Measurements from ENCODE around the gene SPTBN5.

The SPTBN5 gene

GRCh38 chr15:41821831-41822230 is 72.0 kb downstream of the SPTBN5 start:
- Histone ChIP-seq H3K9ac (ENCODE audit: low read depth in 1 of 2, low read length in 2 of 2) (no peak overlapping the region), H3K4me1 (ENCODE audit: control insufficient read depth in 2 of 2, insufficient read depth in 2 of 2, low read length in 2 of 2) (peaks cover 0 to 2% of the 10 kb centered on the region in 2 donors), H3K4me3 (ENCODE audit: low read length in 2 of 2) (no peak overlapping the region), H3K27ac (ENCODE audit: low read depth in 2 of 2, low read length in 2 of 2) (no peak overlapping the region), H3K36me3 (ENCODE audit: control insufficient read depth in 2 of 2, insufficient read depth in 2 of 2, low read length in 2 of 2) (peaks cover 24 to 37% of the 10 kb centered on the region in 2 donors), H3K27me3 (ENCODE audit: control insufficient read depth in 2 of 2, insufficient read depth in 2 of 2, low read length in 2 of 2) (no peaks in the 10 kb centered on the region), H3K9me3 (ENCODE audit: control insufficient read depth in 2 of 2, low read length in 2 of 2) (no peaks in the 10 kb centered on the region)

DNA sequence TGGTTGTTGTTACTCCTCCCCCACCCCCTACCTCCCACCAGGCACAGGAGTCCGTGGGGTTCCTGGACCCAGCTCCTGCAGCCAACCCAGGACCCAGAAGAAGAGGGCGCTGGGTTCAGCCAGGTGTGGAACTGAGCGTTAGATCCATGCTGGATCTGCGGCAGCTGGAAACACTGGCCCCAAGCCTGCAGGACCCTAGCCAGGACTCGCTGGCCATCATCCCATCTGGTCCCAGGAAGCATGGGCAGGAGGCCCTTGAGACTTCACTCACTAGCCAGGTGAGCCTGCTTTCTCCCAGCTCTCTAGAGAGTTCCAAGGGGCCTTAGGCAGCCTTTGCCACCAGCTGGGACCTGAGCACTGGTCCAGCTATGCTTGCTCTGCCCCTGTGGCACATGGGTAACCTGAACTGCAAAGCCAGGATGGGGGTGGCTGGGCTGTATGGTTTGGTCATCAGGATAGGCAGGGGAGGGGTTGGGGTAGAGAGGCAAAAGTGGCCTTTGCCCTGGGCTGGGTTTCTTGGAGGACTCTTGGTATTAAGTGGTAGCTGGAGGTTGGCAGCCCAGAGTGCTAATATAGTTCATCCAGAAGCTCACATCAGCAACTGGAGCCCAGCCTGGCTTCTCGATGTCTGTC is 72.9 kb downstream of the SPTBN5 start:
- Histone ChIP-seq H3K27me3 (ENCODE audit: control insufficient read depth in 2 of 2, insufficient read depth in 2 of 2, low read length in 2 of 2) (no peaks in the 10 kb centered on the region), H3K4me1 (ENCODE audit: control insufficient read depth in 2 of 2, insufficient read depth in 2 of 2, low read length in 2 of 2) (peaks cover 0 to 2% of the 10 kb centered on the region in 2 donors), H3K36me3 (ENCODE audit: control insufficient read depth in 2 of 2, insufficient read depth in 2 of 2, low read length in 2 of 2) (peaks cover 29 to 46% of the 10 kb centered on the region in 2 donors), H3K4me3 (ENCODE audit: low read length in 2 of 2) (no peak overlapping the region), H3K27ac (ENCODE audit: low read depth in 2 of 2, low read length in 2 of 2) (no peak overlapping the region), H3K9me3 (ENCODE audit: control insufficient read depth in 2 of 2, low read length in 2 of 2) (no peaks in the 10 kb centered on the region), H3K9ac (ENCODE audit: low read depth in 1 of 2, low read length in 2 of 2) (no peak overlapping the region)

DNA sequence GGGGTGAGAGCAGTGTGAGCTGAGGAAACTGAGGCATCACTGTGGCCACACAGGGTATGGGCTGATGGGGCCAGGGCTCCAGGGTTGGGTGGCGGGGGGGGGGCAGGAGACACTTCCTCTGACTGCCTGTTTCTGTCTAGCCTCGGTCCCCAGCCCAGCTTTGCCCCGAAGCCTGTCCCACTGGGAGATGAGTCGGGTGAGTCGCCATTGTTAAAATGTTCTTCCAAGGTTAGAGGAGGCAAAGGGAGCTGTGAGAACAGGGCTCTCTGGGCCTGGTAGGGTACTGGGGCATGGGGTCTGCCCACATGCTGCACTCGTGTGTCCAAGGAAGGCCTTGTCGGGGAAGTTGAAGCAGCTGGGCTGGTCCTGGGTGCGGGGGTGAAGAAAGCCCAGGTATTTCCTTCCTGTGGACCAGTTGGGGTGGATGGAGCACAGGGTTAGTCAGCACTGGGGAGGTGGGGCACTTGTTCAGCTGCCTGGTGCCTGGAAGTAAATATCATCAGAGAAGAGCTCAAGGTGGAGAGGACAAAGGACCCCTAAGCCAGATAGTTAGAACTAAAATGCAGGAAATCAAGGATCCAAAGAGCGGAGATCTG is 74.3 kb downstream of the SPTBN5 start:
- Histone ChIP-seq H3K27ac (ENCODE audit: low read depth in 2 of 2, low read length in 2 of 2) (no peak overlapping the region), H3K9ac (ENCODE audit: low read depth in 1 of 2, low read length in 2 of 2) (no peak overlapping the region), H3K4me3 (ENCODE audit: low read length in 2 of 2) (no peak overlapping the region)

DNA sequence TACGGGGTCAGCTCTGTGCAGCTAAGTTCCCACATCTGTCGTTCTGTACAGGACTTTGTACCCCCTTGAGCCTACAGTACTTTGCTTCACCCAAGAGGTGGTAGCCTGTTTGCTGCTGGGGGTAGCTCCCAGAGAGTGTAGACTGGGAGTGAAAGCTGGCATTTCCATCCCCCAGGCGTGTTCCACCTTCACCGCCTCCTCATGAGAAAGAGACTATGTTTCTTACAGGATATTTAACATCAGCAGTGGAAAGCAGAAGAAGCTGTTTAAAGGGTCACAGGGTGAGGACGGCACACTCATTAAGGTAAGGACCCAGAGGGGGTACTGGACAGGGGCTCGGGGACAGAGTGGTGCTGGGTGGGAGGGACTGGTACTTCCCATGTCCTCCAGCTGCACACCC is 76.1 kb downstream of the SPTBN5 start:
- peaks cover 42 to 53% of the 10 kb centered on the region in 2 donors for H3K36me3 ChIP-seq (ENCODE audit: control insufficient read depth in 2 of 2, insufficient read depth in 2 of 2, low read length in 2 of 2)
- no peaks in the 10 kb centered on the region for H3K27me3 ChIP-seq (ENCODE audit: control insufficient read depth in 2 of 2, insufficient read depth in 2 of 2, low read length in 2 of 2)
- H3K9ac ChIP-seq (ENCODE audit: low read depth in 1 of 2, low read length in 2 of 2): no peak overlapping the region
- no peak overlapping the region for H3K27ac ChIP-seq (ENCODE audit: low read depth in 2 of 2, low read length in 2 of 2)
- H3K4me1 ChIP-seq (ENCODE audit: control insufficient read depth in 2 of 2, insufficient read depth in 2 of 2, low read length in 2 of 2): peaks cover 0 to 2% of the 10 kb centered on the region in 2 donors
- no peak overlapping the region for H3K4me3 ChIP-seq (ENCODE audit: low read length in 2 of 2)
- H3K9me3 ChIP-seq (ENCODE audit: control insufficient read depth in 2 of 2, low read length in 2 of 2): no peaks in the 10 kb centered on the region

More for the DNA sequence above, 74.3 kb downstream of the SPTBN5 start:
- Histone ChIP-seq H3K9me3 (ENCODE audit: control insufficient read depth in 2 of 2, low read length in 2 of 2) (no peaks in the 10 kb centered on the region), H3K4me1 (ENCODE audit: control insufficient read depth in 2 of 2, insufficient read depth in 2 of 2, low read length in 2 of 2) (peaks cover 0 to 2% of the 10 kb centered on the region in 2 donors), H3K36me3 (ENCODE audit: control insufficient read depth in 2 of 2, insufficient read depth in 2 of 2, low read length in 2 of 2) (peaks cover 34 to 52% of the 10 kb centered on the region in 2 donors), H3K27me3 (ENCODE audit: control insufficient read depth in 2 of 2, insufficient read depth in 2 of 2, low read length in 2 of 2) (no peaks in the 10 kb centered on the region)

DNA sequence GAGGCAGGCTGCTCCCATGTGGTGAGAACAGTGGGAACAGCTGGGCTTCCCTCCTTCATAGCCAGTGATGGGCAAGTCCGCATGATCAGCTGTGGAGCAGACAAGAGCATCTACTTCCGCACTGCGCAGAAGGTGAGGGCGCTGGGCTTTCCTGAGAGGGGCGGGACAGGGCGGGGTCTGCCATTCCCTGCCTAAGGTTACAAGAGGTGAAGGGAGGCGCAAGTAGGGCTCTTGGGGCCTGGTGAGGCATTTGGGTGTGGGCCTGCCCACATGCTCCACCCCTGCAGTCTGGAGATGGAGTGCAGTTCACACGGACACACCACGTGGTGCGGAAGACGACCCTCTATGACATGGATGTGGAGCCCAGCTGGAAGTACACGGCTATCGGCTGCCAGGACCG is 76.5 kb downstream of the SPTBN5 start:
- Histone ChIP-seq H3K4me1 (ENCODE audit: control insufficient read depth in 2 of 2, insufficient read depth in 2 of 2, low read length in 2 of 2) (peaks cover 0 to 2% of the 10 kb centered on the region in 2 donors), H3K36me3 (ENCODE audit: control insufficient read depth in 2 of 2, insufficient read depth in 2 of 2, low read length in 2 of 2) (peaks cover 46 to 56% of the 10 kb centered on the region in 2 donors), H3K27ac (ENCODE audit: low read depth in 2 of 2, low read length in 2 of 2) (no peak overlapping the region), H3K9me3 (ENCODE audit: control insufficient read depth in 2 of 2, low read length in 2 of 2) (no peaks in the 10 kb centered on the region), H3K27me3 (ENCODE audit: control insufficient read depth in 2 of 2, insufficient read depth in 2 of 2, low read length in 2 of 2) (no peaks in the 10 kb centered on the region), H3K4me3 (ENCODE audit: low read length in 2 of 2) (no peak overlapping the region), H3K9ac (ENCODE audit: low read depth in 1 of 2, low read length in 2 of 2) (no peak overlapping the region)

GRCh38 chr15:41816788-41817187 is 77.1 kb downstream of the SPTBN5 start:
- Histone ChIP-seq H3K27me3 (ENCODE audit: control insufficient read depth in 2 of 2, insufficient read depth in 2 of 2, low read length in 2 of 2) (no peaks in the 10 kb centered on the region), H3K9ac (ENCODE audit: low read depth in 1 of 2, low read length in 2 of 2) (no peak overlapping the region), H3K27ac (ENCODE audit: low read depth in 2 of 2, low read length in 2 of 2) (no peak overlapping the region), H3K36me3 (ENCODE audit: control insufficient read depth in 2 of 2, insufficient read depth in 2 of 2, low read length in 2 of 2) (peaks cover 43 to 55% of the 10 kb centered on the region in 2 donors), H3K4me3 (ENCODE audit: low read length in 2 of 2) (no peak overlapping the region), H3K9me3 (ENCODE audit: control insufficient read depth in 2 of 2, low read length in 2 of 2) (no peaks in the 10 kb centered on the region), H3K4me1 (ENCODE audit: control insufficient read depth in 2 of 2, insufficient read depth in 2 of 2, low read length in 2 of 2) (peaks cover 0 to 2% of the 10 kb centered on the region in 2 donors)

GRCh38 chr15:41814534-41814933 is 79.3 kb downstream of the SPTBN5 start:
- no peaks in the 10 kb centered on the region for H3K9me3 ChIP-seq (ENCODE audit: control insufficient read depth in 2 of 2, low read length in 2 of 2)
- peaks cover 41 to 48% of the 10 kb centered on the region in 2 donors for H3K36me3 ChIP-seq (ENCODE audit: control insufficient read depth in 2 of 2, insufficient read depth in 2 of 2, low read length in 2 of 2)
- no peaks in the 10 kb centered on the region for H3K27me3 ChIP-seq (ENCODE audit: control insufficient read depth in 2 of 2, insufficient read depth in 2 of 2, low read length in 2 of 2)
- H3K4me3 ChIP-seq (ENCODE audit: low read length in 2 of 2): no peak overlapping the region
- H3K4me1 ChIP-seq (ENCODE audit: control insufficient read depth in 2 of 2, insufficient read depth in 2 of 2, low read length in 2 of 2): no peaks in the 10 kb centered on the region
- no peak overlapping the region for H3K27ac ChIP-seq (ENCODE audit: low read depth in 2 of 2, low read length in 2 of 2)
- H3K9ac ChIP-seq (ENCODE audit: low read depth in 1 of 2, low read length in 2 of 2): no peak overlapping the region

DNA sequence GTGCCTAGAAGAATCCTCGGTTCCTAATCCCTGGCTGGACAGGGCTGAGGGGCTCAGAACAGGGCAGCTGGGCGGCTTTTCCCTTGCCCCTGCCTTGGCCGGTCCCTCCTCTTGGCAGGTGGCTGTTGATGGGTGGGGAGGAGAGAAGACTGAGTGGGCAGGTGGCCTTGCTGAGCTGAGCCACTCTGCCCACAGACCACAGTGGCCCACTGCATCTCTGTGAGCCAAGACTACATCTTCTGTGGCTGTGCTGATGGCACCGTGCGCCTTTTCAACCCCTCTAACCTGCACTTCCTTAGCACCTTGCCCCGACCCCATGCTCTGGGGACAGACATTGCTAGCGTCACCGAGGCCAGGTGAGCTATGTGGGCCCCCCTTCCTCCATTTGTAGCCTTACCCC is 80.4 kb downstream of the SPTBN5 start:
- H3K27ac ChIP-seq (ENCODE audit: low read depth in 2 of 2, low read length in 2 of 2): no peak overlapping the region
- no peaks in the 10 kb centered on the region for H3K9me3 ChIP-seq (ENCODE audit: control insufficient read depth in 2 of 2, low read length in 2 of 2)
- peaks cover 35 to 40% of the 10 kb centered on the region in 2 donors for H3K36me3 ChIP-seq (ENCODE audit: control insufficient read depth in 2 of 2, insufficient read depth in 2 of 2, low read length in 2 of 2)
- H3K27me3 ChIP-seq (ENCODE audit: control insufficient read depth in 2 of 2, insufficient read depth in 2 of 2, low read length in 2 of 2): no peaks in the 10 kb centered on the region
- no peak overlapping the region for H3K4me3 ChIP-seq (ENCODE audit: low read length in 2 of 2)
- no peaks in the 10 kb centered on the region for H3K4me1 ChIP-seq (ENCODE audit: control insufficient read depth in 2 of 2, insufficient read depth in 2 of 2, low read length in 2 of 2)
- H3K9ac ChIP-seq (ENCODE audit: low read depth in 1 of 2, low read length in 2 of 2): no peak overlapping the region

DNA sequence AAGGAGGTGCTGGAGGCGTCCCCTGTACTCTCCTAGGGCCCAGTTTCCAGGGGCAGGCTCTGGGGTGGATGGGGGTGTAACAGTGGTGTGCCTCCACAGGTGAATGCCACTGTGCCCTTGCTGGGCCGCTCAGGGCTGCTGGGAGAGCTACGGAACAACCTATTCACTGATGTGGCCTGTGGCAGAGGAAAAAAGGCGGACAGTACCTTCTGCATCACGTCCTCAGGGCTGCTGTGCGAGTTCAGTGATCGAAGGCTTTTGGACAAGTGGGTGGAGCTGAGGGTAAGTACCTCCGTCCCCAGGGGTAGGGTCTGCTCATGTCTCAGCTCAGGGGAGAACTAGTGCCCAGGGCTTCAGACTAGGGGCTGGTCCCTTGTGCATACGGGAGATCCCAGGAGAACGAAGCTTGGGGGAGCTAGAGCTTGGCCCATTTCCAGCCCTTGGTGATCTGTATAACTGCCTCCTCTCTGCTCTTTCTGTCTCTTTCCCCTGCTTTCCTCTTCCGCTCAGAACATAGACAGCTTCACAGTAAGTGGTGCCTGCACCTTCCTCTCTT is 81.0 kb downstream of the SPTBN5 start:
- Histone ChIP-seq H3K9ac (ENCODE audit: low read depth in 1 of 2, low read length in 2 of 2) (no peak overlapping the region), H3K9me3 (ENCODE audit: control insufficient read depth in 2 of 2, low read length in 2 of 2) (no peaks in the 10 kb centered on the region), H3K4me3 (ENCODE audit: low read length in 2 of 2) (no peak overlapping the region), H3K4me1 (ENCODE audit: control insufficient read depth in 2 of 2, insufficient read depth in 2 of 2, low read length in 2 of 2) (no peaks in the 10 kb centered on the region), H3K27ac (ENCODE audit: low read depth in 2 of 2, low read length in 2 of 2) (no peak overlapping the region), H3K27me3 (ENCODE audit: control insufficient read depth in 2 of 2, insufficient read depth in 2 of 2, low read length in 2 of 2) (no peaks in the 10 kb centered on the region), H3K36me3 (ENCODE audit: control insufficient read depth in 2 of 2, insufficient read depth in 2 of 2, low read length in 2 of 2) (peaks cover 29 to 36% of the 10 kb centered on the region in 2 donors)

GRCh38 chr15:41811432-41812195 is 82.2 kb downstream of the SPTBN5 start:
- H3K36me3 ChIP-seq (ENCODE audit: control insufficient read depth in 2 of 2, insufficient read depth in 2 of 2, low read length in 2 of 2): peaks cover 20 to 26% of the 10 kb centered on the region in 2 donors
- H3K27ac ChIP-seq (ENCODE audit: low read depth in 2 of 2, low read length in 2 of 2): no peak overlapping the region
- H3K4me3 ChIP-seq (ENCODE audit: low read length in 2 of 2): no peak overlapping the region
- H3K9me3 ChIP-seq (ENCODE audit: control insufficient read depth in 2 of 2, low read length in 2 of 2): no peaks in the 10 kb centered on the region
- H3K27me3 ChIP-seq (ENCODE audit: control insufficient read depth in 2 of 2, insufficient read depth in 2 of 2, low read length in 2 of 2): no peaks in the 10 kb centered on the region
- H3K9ac ChIP-seq (ENCODE audit: low read depth in 1 of 2, low read length in 2 of 2): no peak overlapping the region
- H3K4me1 ChIP-seq (ENCODE audit: control insufficient read depth in 2 of 2, insufficient read depth in 2 of 2, low read length in 2 of 2): no peaks in the 10 kb centered on the region
